WERI-Rb-1 (cell line): ENCODE data around the gene SLC1A3.

Experiments
- DNase-seq: peaks from one replicate; pipeline ENCODE4 v3.0.0-alpha.2; 2020
- H3K27ac ChIP-seq: fragments of 250-450 bp; sonication (Bioruptor Pico); 2 replicates; pipeline ENCODE4 v1.5.1; 2020; ENCODE audit warnings: mild to moderate bottlenecking, moderate library complexity
- H3K27me3 ChIP-seq: fragments of 250-450 bp; sonication (Bioruptor Pico); 2 replicates; pipeline ENCODE4 v1.5.1; 2021; ENCODE audit warnings: mild to moderate bottlenecking, low read depth, moderate library complexity; ENCODE audit not compliant: insufficient read depth, severe bottlenecking
- H3K36me3 ChIP-seq: fragments of 250-450 bp; sonication (Bioruptor Pico); 2 replicates; pipeline ENCODE4 v1.5.1; 2020; ENCODE audit warnings: mild to moderate bottlenecking, moderate library complexity
- H3K4me3 ChIP-seq: 2 replicates; pipeline ENCODE4 v1.5.1; 2011; ENCODE audit warnings: low read depth, mild to moderate bottlenecking, control low read depth, low read length
- H3K9me3 ChIP-seq: fragments of 250-450 bp; sonication (Bioruptor Pico); 2 replicates; pipeline ENCODE4 v1.5.1; 2021; ENCODE audit warnings: mild to moderate bottlenecking, moderate library complexity; ENCODE audit not compliant: severe bottlenecking
- TF ChIP-seq, protein P1 (sequence below): IDR thresholded peaks from 2 replicates; pipeline ENCODE4 v1.5.1; 2011; ENCODE audit warnings: low read depth, mild to moderate bottlenecking, control low read depth, inconsistent platforms, low read length

Gene SLC1A3

DNA sequence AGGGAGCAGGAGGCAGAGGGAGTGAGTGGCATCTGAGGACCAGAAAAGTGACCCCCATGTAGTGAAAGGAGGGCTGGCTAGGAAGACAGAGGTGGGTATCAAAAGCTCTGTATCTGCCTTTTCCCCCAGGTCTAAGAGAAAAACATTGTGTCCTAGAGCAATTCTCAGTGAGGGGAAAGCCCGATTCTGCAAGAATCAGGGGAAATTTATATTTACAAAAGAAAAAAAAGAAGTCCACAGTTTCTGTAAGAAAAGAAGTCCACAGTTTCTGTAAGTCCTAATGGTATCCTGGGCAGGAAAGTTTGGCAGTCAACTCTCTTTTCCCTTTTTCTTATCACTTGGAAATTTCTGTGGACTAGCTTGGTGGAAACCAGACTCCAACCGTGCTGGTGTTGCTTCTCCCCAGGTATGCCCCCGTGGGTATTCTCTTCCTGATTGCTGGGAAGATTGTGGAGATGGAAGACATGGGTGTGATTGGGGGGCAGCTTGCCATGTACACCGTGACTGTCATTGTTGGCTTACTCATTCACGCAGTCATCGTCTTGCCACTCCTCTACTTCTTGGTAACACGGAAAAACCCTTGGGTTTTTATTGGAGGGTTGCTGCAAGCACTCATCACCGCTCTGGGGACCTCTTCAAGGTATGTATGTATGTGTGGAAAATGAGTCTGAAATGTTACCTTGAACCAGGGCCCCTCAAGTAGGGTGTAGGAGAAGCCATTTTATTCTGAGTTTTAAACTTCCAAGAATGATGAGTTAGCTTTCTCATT, 73.0 kb downstream of the SLC1A3 start:
- DNase-seq: no peak
- TF ChIP-seq, protein P1, sequence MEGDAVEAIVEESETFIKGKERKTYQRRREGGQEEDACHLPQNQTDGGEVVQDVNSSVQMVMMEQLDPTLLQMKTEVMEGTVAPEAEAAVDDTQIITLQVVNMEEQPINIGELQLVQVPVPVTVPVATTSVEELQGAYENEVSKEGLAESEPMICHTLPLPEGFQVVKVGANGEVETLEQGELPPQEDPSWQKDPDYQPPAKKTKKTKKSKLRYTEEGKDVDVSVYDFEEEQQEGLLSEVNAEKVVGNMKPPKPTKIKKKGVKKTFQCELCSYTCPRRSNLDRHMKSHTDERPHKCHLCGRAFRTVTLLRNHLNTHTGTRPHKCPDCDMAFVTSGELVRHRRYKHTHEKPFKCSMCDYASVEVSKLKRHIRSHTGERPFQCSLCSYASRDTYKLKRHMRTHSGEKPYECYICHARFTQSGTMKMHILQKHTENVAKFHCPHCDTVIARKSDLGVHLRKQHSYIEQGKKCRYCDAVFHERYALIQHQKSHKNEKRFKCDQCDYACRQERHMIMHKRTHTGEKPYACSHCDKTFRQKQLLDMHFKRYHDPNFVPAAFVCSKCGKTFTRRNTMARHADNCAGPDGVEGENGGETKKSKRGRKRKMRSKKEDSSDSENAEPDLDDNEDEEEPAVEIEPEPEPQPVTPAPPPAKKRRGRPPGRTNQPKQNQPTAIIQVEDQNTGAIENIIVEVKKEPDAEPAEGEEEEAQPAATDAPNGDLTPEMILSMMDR: no peak
- no peak overlapping the region for H3K4me3 ChIP-seq
- H3K36me3 ChIP-seq: no peaks in the 10 kb centered on the region; the same call in 1 of the 2 replicates
- H3K27me3 ChIP-seq: no peaks in the 10 kb centered on the region
- H3K9me3 ChIP-seq: no peaks in the 10 kb centered on the region
- no peak overlapping the region for H3K27ac ChIP-seq

DNA sequence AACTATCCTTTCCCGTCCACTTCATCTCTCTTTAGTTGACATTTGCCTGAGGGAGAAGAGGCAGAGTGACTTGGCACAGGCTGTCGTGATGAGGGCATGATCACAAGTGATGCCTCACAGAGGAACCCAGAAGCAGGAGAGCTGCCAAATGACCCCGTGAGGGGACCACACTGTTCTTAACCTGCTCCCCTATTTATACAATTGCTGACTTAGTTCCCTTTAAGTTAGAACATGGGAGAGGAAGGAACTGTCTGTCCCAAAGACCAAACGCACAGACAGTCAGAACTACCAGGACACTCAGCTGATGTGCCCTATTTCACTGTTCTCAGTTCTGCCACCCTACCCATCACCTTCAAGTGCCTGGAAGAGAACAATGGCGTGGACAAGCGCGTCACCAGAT, 73.7 kb downstream of the SLC1A3 start:
- no peaks in the 10 kb centered on the region for H3K9me3 ChIP-seq
- no peaks in the 10 kb centered on the region; the same call in 1 of the 2 replicates for H3K36me3 ChIP-seq
- TF ChIP-seq, protein P1: no peak
- H3K27ac ChIP-seq: no peak overlapping the region
- H3K27me3 ChIP-seq: no peaks in the 10 kb centered on the region
- H3K4me3 ChIP-seq: no peak overlapping the region
- DNase-seq: no peak

DNA sequence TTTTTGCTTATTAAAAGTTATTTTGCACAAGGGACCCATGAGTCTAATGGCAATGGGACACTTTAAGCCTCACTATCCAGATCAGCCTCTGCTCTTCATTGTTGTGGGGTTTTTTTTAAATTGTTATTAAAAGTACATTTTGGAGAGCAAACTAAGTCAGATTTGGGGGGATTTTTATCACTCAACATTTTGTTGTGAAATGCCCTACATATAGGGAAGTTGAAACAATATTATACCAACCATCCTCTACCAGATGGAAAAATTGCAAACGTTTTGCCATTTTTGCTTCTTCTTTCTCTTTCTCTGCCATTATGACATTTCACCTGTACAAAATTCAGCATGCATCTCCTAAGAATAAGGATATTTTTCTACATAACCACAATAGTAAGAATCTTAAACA, 75.3 kb downstream of the SLC1A3 start:
- Histone ChIP-seq H3K27ac (no peak overlapping the region), H3K36me3 (no peaks in the 10 kb centered on the region; the same call in 1 of the 2 replicates)
- no peak for DNase-seq

GRCh38 chr5:36682499-36682898, 76.1 kb downstream of the SLC1A3 start:
- peak; percentile 35 for DNase-seq
- no peak overlapping the region for H3K27ac ChIP-seq
- TF ChIP-seq, protein P1: no peak
- no peaks in the 10 kb centered on the region for H3K27me3 ChIP-seq
- no peak overlapping the region for H3K4me3 ChIP-seq
- H3K36me3 ChIP-seq: no peaks in the 10 kb centered on the region
- no peaks in the 10 kb centered on the region for H3K9me3 ChIP-seq

More for the DNA sequence above, 75.3 kb downstream of the SLC1A3 start:
- Histone ChIP-seq H3K9me3 (no peaks in the 10 kb centered on the region), H3K27me3 (no peaks in the 10 kb centered on the region), H3K4me3 (no peak overlapping the region)
- TF ChIP-seq, protein P1: no peak

DNA sequence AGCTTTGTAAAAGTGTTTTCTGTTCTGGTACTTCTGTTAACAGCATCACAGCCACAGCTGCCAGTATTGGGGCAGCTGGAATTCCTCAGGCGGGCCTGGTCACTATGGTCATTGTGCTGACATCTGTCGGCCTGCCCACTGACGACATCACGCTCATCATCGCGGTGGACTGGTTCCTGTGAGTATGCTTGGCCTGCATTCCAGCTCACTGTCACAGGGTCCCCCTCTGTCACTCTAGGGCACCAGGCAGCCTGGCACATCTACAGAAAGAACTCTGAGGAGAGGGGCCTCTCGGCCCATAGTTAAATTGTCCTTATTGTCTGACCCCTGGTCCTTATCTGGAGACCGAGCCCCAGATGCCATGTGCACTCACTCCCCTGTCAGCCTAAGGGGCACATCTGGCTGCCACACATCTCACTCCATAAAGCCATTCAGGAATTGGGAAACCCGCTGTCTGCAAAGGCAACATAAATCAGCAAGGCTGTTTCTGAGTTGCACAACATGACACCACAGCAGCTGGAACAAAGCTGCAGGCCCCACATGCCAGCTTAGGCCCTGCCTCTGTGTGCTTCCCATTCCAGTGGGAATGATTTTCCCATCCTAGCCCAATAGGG, 77.5 kb downstream of the SLC1A3 start:
- Histone ChIP-seq H3K27me3 (no peaks in the 10 kb centered on the region), H3K27ac (no peak overlapping the region), H3K9me3 (no peaks in the 10 kb centered on the region), H3K36me3 (no peaks in the 10 kb centered on the region), H3K4me3 (no peak overlapping the region)
- no peak for DNase-seq
- TF ChIP-seq, protein P1: no peak
